GM23338 (cell line): ENCODE results near the gene HPX.

Source experiments
- POLR2AphosphoS5 ChIP-seq: IDR thresholded peaks from 2 replicates; pipeline ENCODE4 v1.6.1; 2016; ENCODE audit warnings: antibody characterized with exemption, low read depth
- TF ChIP-seq, protein P1 (sequence below), 2 experiments: fragments of 200-600 bp in 1 of 2; sonication (generic) in 1 of 2; conservative IDR thresholded peaks; 2 replicates each; pipeline versions ENCODE4 v1.5.1 to v1.6.1; 2016 to 2017; ENCODE audit warnings: antibody characterized with exemption in 2 of 2, low read depth in 2 of 2, mild to moderate bottlenecking in 2 of 2, moderate library complexity in 1 of 2
- TF ChIP-seq, protein P2 (sequence below): IDR thresholded peaks from one replicate; pipeline ENCODE4 v1.6.1; 2018; ENCODE audit warnings: antibody characterized with exemption; ENCODE audit not compliant: unreplicated experiment

GRCh38 chr11:6411594-6412031 is 29.2 kb downstream of the HPX start:
- TF ChIP-seq, protein P1, sequence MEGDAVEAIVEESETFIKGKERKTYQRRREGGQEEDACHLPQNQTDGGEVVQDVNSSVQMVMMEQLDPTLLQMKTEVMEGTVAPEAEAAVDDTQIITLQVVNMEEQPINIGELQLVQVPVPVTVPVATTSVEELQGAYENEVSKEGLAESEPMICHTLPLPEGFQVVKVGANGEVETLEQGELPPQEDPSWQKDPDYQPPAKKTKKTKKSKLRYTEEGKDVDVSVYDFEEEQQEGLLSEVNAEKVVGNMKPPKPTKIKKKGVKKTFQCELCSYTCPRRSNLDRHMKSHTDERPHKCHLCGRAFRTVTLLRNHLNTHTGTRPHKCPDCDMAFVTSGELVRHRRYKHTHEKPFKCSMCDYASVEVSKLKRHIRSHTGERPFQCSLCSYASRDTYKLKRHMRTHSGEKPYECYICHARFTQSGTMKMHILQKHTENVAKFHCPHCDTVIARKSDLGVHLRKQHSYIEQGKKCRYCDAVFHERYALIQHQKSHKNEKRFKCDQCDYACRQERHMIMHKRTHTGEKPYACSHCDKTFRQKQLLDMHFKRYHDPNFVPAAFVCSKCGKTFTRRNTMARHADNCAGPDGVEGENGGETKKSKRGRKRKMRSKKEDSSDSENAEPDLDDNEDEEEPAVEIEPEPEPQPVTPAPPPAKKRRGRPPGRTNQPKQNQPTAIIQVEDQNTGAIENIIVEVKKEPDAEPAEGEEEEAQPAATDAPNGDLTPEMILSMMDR (conservative IDR thresholded peaks at IDR 0.05; ENCODE audit: low read depth in 2 of 2): 0 out of 4 replicates have a peak, but pooled peaks of 1 of the 2 experiments have one; percentile 10
- TF ChIP-seq, protein P2, sequence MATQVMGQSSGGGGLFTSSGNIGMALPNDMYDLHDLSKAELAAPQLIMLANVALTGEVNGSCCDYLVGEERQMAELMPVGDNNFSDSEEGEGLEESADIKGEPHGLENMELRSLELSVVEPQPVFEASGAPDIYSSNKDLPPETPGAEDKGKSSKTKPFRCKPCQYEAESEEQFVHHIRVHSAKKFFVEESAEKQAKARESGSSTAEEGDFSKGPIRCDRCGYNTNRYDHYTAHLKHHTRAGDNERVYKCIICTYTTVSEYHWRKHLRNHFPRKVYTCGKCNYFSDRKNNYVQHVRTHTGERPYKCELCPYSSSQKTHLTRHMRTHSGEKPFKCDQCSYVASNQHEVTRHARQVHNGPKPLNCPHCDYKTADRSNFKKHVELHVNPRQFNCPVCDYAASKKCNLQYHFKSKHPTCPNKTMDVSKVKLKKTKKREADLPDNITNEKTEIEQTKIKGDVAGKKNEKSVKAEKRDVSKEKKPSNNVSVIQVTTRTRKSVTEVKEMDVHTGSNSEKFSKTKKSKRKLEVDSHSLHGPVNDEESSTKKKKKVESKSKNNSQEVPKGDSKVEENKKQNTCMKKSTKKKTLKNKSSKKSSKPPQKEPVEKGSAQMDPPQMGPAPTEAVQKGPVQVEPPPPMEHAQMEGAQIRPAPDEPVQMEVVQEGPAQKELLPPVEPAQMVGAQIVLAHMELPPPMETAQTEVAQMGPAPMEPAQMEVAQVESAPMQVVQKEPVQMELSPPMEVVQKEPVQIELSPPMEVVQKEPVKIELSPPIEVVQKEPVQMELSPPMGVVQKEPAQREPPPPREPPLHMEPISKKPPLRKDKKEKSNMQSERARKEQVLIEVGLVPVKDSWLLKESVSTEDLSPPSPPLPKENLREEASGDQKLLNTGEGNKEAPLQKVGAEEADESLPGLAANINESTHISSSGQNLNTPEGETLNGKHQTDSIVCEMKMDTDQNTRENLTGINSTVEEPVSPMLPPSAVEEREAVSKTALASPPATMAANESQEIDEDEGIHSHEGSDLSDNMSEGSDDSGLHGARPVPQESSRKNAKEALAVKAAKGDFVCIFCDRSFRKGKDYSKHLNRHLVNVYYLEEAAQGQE: no peak
- TF ChIP-seq POLR2AphosphoS5: no peak
